AG08396 (cell line): ENCODE data around the gene EZH1.

Experiments
- DNase-seq: peaks from one replicate; pipeline ENCODE4 v3.0.0; 2012; ENCODE audit warnings: low spot score, mixed read lengths

EZH1 gene

GRCh38 chr17:42682722-42683403, 62.0 kb downstream of the EZH1 start:
- DNase-seq: peak; percentile 78

DNA sequence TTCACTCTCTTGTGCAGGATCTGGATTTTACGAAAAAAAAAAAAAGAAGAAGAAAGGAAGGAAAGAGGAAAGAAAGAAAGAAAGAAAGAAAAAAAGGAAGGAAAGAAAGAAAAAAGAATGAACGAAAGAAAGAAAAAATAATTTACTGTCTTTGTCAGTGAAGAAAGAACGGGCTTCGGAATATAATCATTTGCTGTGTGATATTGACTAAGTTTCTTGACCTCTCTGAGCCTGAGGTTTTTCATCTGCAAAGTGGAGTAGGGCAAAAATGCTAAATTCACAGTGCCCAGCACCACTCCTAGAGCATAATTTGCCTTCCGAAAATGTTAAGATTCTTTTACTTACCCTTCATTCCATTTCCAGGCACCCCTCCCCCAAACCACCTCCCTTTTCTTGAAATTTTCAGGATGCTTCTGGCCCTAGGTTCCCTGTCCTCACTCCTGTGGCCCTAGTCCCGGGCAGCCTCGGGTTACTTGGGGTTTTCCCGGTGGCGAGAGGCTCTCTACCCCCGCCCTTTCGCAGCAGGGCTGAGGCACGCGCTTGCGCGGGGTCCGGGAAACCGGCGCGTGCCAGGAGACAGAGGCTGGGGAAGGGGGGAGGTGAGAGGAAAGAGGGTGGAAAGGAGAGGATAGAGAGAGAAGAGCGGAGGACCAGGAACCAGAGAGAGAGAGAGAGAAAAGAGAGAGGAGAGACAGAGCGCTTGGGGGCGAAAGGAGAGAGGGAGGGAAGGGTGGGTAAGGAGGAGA, 62.7 kb downstream of the EZH1 start, which contains the start of gene CNTNAP1:
TSS of gene CNTNAP1 (plus strand) at position 556 of the 746 bp plus-strand sequence. CDS start 299 bp downstream, outside the sequence.
- peak; percentile 91 for DNase-seq

GRCh38 chr17:42680331-42680808, 64.5 kb downstream of the EZH1 start:
- DNase-seq: no peak

GRCh38 chr17:42679492-42680330, 65.1 kb downstream of the EZH1 start:
- DNase-seq: peak; percentile 87

GRCh38 chr17:42678951-42679491, 65.8 kb downstream of the EZH1 start:
- DNase-seq: peak; percentile 36

DNA sequence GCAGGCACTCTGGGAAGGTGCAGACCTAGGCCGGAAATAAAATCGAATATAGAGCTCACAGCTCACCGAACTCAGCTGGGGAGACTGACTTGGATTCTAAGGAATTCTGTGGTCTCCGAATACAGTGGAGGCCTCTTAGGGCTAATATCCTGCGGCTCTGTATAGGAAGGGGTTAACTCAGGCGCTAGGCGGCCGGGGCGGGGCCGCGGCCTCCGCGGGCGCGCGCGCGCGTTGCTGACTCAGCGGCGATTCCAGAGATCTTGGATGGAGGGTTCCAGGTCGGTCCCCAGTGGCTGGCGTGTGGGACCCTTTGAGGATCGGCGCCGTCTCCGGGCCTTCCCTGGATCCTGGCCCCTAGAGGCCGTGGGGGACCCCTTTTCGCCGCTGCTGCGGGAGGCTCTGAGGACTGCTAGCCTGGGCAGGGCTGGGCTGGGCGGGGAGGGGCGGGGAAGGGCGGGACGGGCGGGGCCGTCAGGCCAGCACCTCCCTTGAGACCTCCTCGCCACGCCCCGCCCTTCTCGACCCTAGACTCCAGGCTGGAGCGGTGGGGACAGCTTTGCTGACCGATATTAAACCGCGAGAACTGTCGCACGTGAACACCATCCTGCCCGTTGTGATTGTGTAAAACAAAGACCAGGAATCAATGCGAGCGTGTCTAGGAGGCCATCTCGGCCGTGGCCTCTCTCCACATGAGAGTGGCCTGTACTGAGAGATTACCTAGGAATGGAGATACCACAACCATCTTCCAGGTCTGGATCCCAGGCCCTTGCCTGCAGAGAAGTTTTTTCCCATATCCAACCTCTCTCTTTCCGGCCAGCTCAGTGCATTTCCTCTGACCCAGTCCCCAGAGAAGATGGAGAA, 66.7 kb downstream of the EZH1 start:
- DNase-seq: peak; percentile 91

- DNase-seq: peak; percentile 99
Measured at GRCh38 chr17:42677012-42677857, 67.6 kb downstream of the EZH1 start.

DNA sequence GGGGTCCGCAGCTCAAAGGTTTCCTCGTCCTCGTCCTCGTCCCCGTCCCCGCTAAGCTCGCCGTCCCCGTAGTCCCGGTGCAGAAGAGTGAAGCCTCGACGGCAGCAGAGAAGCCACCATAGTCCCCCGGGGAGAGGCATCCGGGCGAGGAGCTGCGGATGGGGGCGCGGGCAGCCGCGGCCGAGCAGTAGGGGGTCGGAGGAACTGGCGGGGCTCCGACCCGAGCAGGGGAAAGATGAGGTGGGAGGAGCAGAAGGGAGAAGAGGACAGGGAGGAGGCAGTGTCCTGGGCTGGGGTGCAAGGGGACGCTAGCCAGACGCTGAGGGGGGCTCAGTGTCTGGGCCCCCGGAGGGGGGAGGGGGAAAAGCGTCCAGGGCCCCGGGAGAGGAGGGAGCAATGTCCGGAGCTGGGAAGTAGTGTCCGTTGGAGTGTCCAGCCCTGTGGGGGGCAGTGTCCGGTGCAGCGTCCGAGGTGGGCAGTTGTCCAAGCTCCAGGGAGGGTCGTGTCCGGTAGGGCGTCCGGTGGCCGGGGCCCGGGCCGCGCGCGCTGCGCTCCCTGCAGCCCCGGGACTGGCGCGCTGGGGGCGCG, 68.3 kb downstream of the EZH1 start, which contains the start of gene PLEKHH3:
TSS of gene PLEKHH3 (minus strand) at position 571 of the 588 bp plus-strand sequence. CDS start at position 140, 431 bp downstream.
- DNase-seq: no peak

GRCh38 chr17:42675965-42676423, 68.8 kb downstream of the EZH1 start:
- DNase-seq: peak; percentile 74

- peak; percentile 37 for DNase-seq
Measured at GRCh38 chr17:42675348-42675964, 69.4 kb downstream of the EZH1 start.

DNA sequence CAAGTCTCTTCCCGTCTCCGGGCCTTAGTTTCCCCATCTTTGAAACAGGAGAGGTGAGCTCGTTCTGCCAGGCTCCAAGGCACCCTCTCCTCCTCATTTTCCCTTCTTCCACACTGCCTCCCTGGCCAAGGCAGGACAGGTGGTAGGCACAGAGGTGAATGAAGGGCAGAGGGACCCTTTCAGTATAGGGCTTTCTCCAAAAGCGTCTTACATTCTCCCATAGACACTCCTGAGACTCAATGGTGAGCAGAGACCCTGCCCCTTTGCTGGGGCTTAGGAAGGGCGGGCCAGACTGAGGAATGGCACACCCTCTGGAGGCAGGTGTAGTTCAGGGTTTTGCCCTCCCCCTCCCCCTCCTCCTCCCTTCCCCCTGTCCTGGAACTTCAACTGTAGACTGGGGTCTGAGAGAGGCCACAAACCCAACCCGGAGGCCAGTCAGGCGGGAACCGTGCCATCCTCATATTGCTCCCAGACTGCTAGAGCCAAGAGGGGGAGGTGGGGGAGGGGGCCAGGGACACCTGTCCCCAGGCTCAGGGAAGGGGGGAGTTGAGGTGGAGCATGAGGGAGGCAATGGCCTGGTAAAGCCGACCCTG, 70.0 kb downstream of the EZH1 start:
- DNase-seq: no peak

DNA sequence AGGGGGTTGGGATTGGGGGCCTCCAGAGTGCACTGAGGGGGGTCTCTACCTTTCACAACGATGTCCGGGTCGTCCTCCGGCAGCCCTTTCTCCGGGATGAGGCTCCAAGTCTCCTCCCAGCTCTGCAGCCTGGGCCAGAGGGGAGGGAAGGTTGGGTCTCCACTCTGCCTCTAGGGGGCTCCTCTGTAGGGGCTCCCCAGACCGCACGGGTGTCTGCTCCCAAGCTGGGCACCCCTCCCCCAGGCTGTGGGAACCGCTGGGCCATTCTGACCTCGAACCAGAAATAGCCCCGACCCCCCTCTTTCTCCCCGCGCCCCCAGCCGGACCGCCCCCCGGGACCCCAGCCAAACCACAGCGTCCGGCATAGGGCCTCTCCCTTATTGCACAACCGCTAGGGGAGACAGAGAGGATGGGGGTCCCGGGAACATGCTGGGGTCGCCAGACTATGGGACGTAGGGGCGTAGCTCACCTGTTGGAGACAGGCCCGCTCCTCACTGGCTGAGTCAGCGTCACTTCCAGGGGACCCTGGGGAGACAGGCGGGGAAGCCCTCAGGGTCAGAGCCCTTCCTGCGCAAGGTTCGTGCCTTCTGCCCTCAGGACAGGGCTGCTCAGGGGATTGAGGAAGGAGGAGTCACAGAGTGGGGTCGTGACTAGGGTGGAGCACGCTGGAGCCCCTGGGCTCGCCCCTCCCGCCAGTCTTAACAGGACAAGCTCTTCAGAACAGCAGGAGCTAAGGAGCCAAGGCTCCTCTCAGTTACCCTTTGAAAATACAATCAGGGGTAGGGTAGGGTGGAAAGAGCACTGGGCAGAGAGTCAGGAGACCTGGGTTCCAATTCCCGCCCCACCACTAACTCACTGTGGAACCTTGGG, 70.7 kb downstream of the EZH1 start:
- peak; percentile 84 for DNase-seq

GRCh38 chr17:42673266-42673884, 71.5 kb downstream of the EZH1 start:
- DNase-seq: no peak

DNA sequence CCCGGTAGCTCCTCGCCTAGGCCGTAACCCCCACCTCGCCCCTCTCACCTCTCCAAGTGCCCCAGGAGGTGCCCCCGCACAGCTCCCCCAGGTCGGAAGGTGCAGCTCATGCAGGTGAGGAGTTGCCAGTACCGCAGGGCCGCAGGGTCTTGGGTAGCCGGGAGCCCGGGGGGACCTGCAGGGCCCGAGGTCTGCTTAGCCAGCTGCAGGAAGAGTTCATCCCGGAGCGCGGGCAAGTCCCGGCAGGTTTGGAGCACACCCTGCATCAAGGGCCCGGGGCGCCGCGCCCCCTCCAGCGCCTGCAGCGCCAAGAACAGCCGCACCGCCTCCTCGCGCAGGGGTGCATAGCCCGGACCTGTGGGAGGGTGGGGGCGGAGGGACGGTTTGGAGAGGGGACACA, 72.8 kb downstream of the EZH1 start:
- DNase-seq: no peak

DNA sequence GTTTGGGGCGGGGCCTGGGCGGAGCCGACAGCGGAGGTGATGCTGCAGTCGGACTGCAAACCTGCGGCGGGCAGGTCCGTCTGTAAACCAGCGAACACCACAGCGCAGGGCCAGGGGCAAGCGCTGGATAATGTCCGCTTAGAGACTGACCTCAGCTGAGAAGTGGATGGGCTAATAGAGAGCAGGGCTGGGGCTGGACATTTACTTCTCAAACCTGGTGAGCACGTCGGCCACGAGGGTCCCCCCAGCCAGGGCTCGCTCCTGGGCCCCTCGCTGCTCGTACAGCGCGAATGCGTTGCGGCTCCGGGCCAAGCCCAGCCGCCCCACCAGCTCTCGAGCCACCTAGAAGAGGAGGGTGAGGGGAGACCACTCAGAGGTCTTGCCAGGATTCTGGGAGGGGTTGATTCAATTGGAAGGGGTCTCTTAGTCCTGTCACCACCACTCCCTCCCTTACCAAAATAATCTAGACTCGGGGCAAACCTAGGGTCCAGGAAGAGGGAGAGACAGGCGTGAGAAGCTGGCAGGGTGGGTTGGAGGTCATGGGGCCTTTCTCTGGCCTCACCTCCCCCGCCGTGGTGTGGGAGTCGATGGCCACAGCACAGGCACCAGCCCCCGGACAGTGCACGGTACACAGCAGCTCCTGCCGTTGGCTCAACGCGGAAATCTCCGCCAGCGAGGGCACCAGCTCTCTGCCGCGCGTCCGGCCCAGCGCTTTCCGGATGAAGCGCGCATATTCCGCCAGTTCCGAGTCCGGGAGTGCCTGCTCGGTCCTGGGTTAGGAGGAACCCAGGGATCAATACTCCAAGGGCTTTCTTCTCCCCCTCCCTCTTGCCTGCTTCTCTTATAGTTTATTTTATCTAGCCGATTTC, 73.8 kb downstream of the EZH1 start:
- DNase-seq: no peak
